HG02943 (cell line): Measurements from ENCODE around the gene SPINK7.

Experiments used
- ATAC-seq: cut with Tn5 transposase; IDR thresholded peaks from one replicate; pipeline ENCODE4 v1.9.1; 2021; ENCODE audit warnings: mild to moderate bottlenecking, low read depth, moderate library complexity; ENCODE audit not compliant: unreplicated experiment

SPINK7 gene

DNA sequence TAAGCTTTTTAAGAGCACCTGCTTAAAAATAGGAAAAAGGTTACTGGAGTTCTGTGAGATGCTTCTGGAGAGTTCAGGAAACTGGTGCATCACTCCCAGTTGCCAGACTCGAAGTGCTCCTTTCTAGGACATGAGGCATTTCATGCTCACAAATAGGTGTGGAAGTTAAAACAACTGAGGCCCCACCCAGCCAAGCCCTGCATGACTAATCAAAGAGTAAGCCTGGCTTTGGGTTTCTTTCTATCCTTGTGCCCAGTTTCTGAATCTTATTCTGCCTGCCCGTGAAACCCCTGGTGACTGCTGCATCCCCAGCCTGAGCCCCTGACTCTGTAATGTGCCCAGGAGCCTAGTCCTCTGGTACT lies 30.8 kb downstream of the SPINK7 start:
- ATAC-seq = no peak

- ATAC-seq = no peak
These were observed 31.6 kb downstream of the SPINK7 start for GRCh38 chr5:148343603-148344487.

DNA sequence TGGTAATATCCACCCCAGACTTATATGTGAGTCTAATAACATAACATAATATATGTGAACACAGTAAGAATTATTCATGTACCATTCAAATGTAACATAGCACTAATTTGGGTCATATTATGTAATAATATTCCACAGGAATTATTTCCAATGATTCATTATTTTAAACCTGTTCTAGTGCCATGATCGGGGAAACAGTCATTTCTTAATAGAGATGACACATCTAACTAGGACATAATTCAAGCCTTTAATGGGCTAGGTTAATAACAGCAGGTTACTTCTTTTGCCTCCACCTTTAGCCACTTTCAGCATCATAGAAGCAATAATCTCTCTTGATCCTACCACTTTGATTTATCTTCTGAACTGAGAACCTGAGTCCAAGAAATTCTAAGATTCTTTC lies 35.5 kb downstream of the SPINK7 start:
- ATAC-seq = no peak

DNA sequence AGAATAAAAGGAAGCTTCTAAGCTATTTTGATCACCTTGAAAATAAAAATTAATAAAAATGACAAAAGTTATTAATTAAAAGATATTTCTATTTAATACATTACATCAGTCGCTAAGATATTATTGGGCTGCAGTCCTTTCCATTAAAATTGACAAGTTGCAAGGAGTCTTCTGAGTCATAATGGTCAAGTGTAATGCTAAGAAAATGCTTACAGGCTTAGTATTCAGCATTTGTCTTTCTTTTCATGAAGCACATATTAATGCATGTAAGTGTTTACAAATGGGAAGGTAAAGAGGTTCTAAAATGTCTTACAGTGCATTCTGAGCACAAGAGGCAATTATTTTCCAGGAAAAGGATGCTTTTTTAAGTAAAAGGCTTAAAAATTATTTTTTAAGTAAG lies 40.5 kb downstream of the SPINK7 start:
- ATAC-seq = no peak

DNA sequence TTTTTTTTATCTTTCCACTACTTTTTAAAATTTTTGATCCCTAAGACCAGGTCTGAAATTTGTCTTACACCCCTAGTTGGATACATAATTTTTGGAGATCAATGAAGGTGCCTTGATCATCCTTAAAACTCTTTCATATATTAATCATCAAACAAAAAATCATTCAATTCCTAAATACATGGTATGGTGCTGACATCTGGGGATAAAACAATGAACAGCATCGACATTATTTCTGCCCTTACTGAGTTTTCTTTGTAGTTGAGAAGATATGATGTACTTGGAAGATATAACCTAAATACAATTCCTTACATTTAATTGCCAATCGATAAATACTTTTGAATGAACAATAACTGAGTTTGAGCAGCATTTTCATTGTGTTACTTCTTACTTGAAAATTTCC lies 41.4 kb downstream of the SPINK7 start:
- ATAC-seq = no peak

DNA sequence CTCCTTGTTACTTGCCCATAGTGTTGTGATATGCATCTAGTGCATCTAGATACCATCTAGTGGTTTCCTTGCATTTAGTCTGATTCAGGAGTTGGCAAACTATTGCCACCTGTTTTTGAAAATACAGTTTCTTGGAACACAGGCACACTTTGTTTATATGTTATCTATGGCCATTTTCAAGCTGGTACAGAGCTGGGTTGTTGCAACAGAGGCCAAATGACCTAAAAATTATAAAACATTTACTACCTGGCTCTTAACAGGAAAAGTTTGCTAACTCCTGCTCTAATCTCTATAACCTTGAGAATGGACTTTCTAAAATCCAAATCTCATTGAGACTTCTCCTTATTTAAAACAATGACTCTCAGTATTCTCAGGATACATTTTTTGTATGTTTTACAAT lies 52.1 kb downstream of the SPINK7 start:
- no peak for ATAC-seq
